Ishikawa (cell line): Measurements from ENCODE around the gene PRODH2.

Experiments used
- CEBPB ChIP-seq: IDR thresholded peaks from 2 replicates; pipeline ENCODE4 v1.6.1; 2012
- CREB1 ChIP-seq: IDR thresholded peaks from 2 replicates; pipeline ENCODE4 v1.6.1; 2012; ENCODE audit warnings: low read depth
- EGR1 ChIP-seq: IDR thresholded peaks from 2 replicates; pipeline ENCODE4 v1.6.1; 2012
- EP300 ChIP-seq: IDR thresholded peaks from 2 replicates; pipeline ENCODE4 v1.6.1; 2012; ENCODE audit warnings: borderline replicate concordance
- NFIC ChIP-seq: IDR thresholded peaks from 2 replicates; pipeline ENCODE4 v1.6.1; 2012
- RAD21 ChIP-seq: IDR thresholded peaks from 2 replicates; pipeline ENCODE4 v1.6.1; 2012; ENCODE audit warnings: low read depth
- TAF1 ChIP-seq: IDR thresholded peaks from 2 replicates; pipeline ENCODE4 v1.6.1; 2012; ENCODE audit warnings: low read depth, mild to moderate bottlenecking
- TEAD4 ChIP-seq: IDR thresholded peaks from 2 replicates; pipeline ENCODE4 v1.6.1; 2012
- YY1 ChIP-seq: IDR thresholded peaks from 2 replicates; pipeline ENCODE4 v1.6.1; 2012; ENCODE audit warnings: low read depth
- ZBTB7A ChIP-seq: IDR thresholded peaks from 2 replicates; pipeline ENCODE4 v1.6.1; 2012; ENCODE audit warnings: low read depth
- TF ChIP-seq, protein P1 (sequence below): IDR thresholded peaks from 2 replicates; pipeline ENCODE4 v1.6.1; 2012; ENCODE audit warnings: low read depth, mild to moderate bottlenecking
- TF ChIP-seq, protein P2 (sequence below): IDR thresholded peaks from 2 replicates; pipeline ENCODE4 v1.6.1; 2012

DNA sequence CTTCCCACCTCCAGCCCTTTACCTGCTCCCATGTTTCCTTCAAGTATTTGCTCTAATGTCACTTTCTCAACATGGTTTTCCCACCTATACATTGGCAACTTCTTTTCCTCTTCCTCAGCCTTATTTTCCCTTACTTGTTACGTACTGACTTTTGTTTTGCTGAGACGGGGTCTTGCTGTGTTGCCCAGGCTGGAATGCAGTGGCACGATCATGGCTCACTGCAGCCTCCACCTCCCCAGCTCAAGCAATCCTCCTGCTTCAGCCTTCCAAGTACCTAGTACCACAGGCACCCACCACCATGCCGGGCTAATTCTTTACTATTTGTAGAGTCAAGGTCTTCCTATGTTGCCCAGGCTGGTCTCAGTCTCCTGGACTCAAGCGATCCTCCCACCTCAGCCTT lies 5.0 kb downstream of the PRODH2 start:
- TF ChIP-seq TAF1, result no peak
- TF ChIP-seq CEBPB, result no peak
- TF ChIP-seq YY1, result no peak
- TF ChIP-seq CREB1, result no peak
- no peak for TF ChIP-seq NFIC
- TF ChIP-seq TEAD4, result no peak
- no peak for TF ChIP-seq RAD21
- TF ChIP-seq EP300, result no peak
- TF ChIP-seq, protein P1, sequence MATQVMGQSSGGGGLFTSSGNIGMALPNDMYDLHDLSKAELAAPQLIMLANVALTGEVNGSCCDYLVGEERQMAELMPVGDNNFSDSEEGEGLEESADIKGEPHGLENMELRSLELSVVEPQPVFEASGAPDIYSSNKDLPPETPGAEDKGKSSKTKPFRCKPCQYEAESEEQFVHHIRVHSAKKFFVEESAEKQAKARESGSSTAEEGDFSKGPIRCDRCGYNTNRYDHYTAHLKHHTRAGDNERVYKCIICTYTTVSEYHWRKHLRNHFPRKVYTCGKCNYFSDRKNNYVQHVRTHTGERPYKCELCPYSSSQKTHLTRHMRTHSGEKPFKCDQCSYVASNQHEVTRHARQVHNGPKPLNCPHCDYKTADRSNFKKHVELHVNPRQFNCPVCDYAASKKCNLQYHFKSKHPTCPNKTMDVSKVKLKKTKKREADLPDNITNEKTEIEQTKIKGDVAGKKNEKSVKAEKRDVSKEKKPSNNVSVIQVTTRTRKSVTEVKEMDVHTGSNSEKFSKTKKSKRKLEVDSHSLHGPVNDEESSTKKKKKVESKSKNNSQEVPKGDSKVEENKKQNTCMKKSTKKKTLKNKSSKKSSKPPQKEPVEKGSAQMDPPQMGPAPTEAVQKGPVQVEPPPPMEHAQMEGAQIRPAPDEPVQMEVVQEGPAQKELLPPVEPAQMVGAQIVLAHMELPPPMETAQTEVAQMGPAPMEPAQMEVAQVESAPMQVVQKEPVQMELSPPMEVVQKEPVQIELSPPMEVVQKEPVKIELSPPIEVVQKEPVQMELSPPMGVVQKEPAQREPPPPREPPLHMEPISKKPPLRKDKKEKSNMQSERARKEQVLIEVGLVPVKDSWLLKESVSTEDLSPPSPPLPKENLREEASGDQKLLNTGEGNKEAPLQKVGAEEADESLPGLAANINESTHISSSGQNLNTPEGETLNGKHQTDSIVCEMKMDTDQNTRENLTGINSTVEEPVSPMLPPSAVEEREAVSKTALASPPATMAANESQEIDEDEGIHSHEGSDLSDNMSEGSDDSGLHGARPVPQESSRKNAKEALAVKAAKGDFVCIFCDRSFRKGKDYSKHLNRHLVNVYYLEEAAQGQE, result no peak
- no peak for TF ChIP-seq ZBTB7A
- TF ChIP-seq, protein P2, sequence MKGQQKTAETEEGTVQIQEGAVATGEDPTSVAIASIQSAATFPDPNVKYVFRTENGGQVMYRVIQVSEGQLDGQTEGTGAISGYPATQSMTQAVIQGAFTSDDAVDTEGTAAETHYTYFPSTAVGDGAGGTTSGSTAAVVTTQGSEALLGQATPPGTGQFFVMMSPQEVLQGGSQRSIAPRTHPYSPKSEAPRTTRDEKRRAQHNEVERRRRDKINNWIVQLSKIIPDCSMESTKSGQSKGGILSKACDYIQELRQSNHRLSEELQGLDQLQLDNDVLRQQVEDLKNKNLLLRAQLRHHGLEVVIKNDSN, result no peak
- no peak for TF ChIP-seq EGR1
